22Rv1 (cell line): ENCODE measurements around the gene PACSIN3.

ENCODE experiments used
- H3K27ac ChIP-seq: fragments of 450-650 bp; 2 replicates; pipeline ENCODE4 v1.5.1; 2017
- ZFX ChIP-seq: fragments of 450-650 bp; IDR thresholded peaks from 2 replicates; pipeline ENCODE4 v1.6.1; 2017; ENCODE audit warnings: antibody characterized with exemption, borderline replicate concordance
- TF ChIP-seq, protein P1 (sequence below): fragments of 450-650 bp; IDR thresholded peaks from 2 replicates; pipeline ENCODE4 v1.5.1; 2017; ENCODE audit warnings: mild to moderate bottlenecking

The PACSIN3 gene

GRCh38 chr11:47139878-47140277 is 46.4 kb downstream of the PACSIN3 start:
- TF ChIP-seq, protein P1, sequence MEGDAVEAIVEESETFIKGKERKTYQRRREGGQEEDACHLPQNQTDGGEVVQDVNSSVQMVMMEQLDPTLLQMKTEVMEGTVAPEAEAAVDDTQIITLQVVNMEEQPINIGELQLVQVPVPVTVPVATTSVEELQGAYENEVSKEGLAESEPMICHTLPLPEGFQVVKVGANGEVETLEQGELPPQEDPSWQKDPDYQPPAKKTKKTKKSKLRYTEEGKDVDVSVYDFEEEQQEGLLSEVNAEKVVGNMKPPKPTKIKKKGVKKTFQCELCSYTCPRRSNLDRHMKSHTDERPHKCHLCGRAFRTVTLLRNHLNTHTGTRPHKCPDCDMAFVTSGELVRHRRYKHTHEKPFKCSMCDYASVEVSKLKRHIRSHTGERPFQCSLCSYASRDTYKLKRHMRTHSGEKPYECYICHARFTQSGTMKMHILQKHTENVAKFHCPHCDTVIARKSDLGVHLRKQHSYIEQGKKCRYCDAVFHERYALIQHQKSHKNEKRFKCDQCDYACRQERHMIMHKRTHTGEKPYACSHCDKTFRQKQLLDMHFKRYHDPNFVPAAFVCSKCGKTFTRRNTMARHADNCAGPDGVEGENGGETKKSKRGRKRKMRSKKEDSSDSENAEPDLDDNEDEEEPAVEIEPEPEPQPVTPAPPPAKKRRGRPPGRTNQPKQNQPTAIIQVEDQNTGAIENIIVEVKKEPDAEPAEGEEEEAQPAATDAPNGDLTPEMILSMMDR: no peak
- no peak for TF ChIP-seq ZFX
- H3K27ac ChIP-seq: no peak overlapping the region

DNA sequence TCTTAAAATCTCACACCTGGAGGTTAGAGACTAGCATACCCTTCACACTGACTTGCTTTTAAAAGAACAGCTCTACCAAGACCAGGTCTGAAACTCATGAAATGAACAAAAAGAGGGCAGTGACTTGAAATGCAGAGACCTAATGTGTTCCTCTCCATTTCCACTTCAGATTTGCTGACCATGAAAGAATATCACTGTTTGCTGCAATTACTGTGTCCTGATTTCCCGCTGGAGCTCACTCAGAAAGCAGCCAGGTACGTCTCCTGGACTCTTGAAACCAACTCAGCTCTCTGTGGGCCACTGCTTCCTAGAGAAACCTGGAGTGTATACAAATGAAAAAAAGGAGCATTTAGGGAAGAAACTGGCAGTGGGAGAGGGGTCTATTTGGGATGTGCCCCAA is 48.8 kb downstream of the PACSIN3 start:
- TF ChIP-seq ZFX: no peak
- TF ChIP-seq, protein P1: no peak
- no peak overlapping the region for H3K27ac ChIP-seq

DNA sequence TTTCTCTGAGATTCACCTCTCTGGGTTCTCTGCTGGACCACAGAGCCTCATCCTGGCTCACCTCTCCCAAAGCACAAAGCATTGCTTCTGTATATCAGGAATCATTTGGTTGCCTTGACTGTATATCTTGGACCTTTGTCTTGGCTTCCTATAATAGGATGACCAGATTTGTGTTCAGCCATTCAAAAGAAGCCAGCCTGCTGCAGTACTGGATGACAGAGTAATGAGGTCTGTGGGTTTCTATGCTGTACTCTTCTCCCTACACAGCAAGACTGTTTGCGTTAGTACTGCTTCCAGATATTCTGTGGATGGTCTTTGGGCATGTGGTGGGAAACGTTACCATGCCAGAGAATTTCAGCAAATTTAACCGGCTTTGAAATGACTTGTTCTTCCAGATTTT is 49.3 kb downstream of the PACSIN3 start:
- no peak for TF ChIP-seq ZFX
- TF ChIP-seq, protein P1: no peak
- no peak overlapping the region for H3K27ac ChIP-seq

DNA sequence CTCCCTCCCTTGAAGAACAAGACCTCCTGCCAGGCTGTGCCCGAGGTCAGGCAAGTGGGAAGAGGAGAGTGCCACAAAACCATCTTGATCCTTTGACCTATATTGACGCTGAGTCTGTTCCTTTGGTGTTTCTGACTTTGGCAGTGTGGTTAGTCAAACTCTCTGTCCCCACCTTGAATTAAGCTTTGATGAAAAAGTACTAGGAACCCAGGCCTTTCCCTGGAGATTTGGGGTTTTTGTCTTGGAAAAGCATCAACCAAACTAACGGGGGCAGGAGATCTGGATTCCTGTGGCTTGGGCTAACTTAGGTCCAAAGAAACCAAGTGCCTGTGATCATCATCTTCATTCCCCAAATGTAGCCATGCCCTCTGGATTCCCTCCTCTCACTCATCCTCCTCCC is 49.9 kb downstream of the PACSIN3 start:
- no peak overlapping the region for H3K27ac ChIP-seq
- TF ChIP-seq, protein P1: no peak
- no peak for TF ChIP-seq ZFX

DNA sequence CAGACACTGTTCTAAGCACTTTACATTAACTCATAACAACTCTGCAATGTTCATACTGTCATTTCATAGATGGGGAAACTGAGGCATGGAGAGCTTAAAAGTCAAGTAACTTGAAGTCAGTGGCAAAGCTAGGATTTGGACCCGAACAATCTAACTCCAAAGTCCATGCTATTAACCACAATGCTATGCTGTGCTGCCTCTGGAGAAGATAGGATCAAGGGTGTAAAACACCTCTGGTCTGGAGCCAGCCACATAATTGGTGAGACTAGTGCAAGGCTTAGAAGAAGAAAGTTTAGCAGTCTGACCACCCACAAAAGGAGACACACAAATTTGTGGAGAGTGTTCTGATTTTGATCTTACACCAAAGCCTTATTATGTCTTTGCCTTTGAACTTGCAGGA is 53.3 kb downstream of the PACSIN3 start:
- H3K27ac ChIP-seq: no peak overlapping the region

DNA sequence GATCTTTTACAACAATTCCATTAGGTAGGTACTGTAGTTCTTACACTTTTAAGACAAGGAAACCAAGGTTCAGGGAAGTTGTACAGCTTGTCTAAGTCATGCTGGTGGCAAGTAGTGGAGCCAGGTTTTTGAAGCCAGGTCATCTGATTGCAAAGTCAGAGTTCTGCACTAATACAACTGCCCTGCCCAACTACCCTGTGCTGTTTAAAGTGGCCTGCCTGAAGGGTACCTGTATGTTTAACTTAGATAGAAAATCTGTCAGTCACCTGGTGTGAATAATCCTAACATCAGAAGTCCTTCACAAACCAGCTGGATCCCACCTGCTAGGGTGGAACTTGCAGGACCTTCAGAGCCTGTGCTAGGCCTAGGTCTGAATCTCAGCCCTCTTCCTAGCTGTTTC is 53.7 kb downstream of the PACSIN3 start:
- H3K27ac ChIP-seq: no peak overlapping the region
- TF ChIP-seq, protein P1: no peak
- no peak for TF ChIP-seq ZFX

More for the DNA sequence above, 53.3 kb downstream of the PACSIN3 start:
- TF ChIP-seq ZFX: no peak
- TF ChIP-seq, protein P1: no peak

DNA sequence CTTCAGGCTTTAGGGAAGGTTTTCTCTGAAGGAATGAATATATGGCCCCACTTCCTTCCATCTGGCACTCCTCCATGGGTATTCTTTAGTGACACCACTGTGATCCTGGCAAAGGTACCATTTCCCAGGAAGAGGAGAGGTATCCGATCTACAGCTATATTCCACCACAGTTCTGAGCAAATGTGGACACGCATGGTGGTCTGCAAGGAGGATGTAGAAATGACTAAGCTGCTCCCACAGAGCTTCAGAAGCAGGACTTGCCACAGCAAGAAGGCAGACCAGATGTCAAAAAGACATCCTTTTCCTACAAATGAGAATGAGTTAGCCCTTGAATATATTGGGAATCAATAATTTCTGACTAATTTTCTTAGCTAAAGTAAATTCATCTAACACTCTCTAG is 55.1 kb downstream of the PACSIN3 start:
- H3K27ac ChIP-seq: no peak overlapping the region
- no peak for TF ChIP-seq ZFX
- TF ChIP-seq, protein P1: no peak
